Muscle of back (tissue), 10 donors: ENCODE measurements around the gene BDP1. TPM values are rescaled to one million over a fixed set of nuclear protein-coding genes. Genes with fewer than 3 reads are reported as not detected.

Source experiments
- polyA plus RNA-seq, 10 donors: library from polyadenylated mRNA; unstranded; fragments of 120-200 nt; gene quantifications; one replicate each; pipeline ENCODE4 v1.2.1, GENCODE V29; 2013; ENCODE audit not compliant: insufficient read length in 10 of 10

Gene BDP1
- polyA plus RNA-seq, 10 donors, result 21.0 to 34.6 (median 27.8) TPM

Other genes with a start within 250 kb of the BDP1 start
- 10 to 100 TPM; 12.0 to 27.3 (median 18.5) TPM for gene MCCC2, start 131.7 kb downstream of the BDP1 start, polyA plus RNA-seq